Measurements from ENCODE around the gene AGBL4. TPM values are rescaled to one million over a fixed set of nuclear protein-coding genes. Genes with fewer than 3 reads are reported as not detected.
A peak's percentile ranks its signal among the peaks of the same experiment; 100 is the strongest.

AGBL4 gene
- polyA plus RNA-seq, 3 donors = 0.05 TPM; not detected in 2

DNA sequence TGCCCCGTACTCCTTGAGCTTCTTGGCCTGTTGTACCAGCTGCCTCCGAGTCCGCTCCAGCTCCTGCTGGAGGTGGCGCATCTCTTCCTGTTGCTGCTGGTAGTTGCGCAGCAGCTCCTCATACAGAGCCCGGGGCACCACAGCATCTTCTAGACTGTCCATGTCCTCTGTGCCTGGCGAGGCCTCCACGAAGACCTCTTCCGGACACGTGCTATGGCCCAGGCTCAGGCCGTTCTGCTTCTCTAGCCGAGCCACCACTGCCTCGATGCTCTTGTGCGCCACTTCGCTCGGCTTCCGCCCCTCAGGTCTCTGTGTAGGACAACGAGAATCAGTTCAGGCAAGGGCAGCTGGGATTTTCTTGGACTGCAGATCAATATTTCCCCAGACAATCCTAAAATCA lies 1264.8 kb downstream of the AGBL4 start:
- Mint-ChIP-seq H3K27ac (no peak overlapping the region), H3K4me1 (peaks cover 4% of the 10 kb centered on the region)
- 96% methylated on average over 12 of the region's 18 CpGs for WGBS (ENCODE audit: insufficient coverage)

DNA sequence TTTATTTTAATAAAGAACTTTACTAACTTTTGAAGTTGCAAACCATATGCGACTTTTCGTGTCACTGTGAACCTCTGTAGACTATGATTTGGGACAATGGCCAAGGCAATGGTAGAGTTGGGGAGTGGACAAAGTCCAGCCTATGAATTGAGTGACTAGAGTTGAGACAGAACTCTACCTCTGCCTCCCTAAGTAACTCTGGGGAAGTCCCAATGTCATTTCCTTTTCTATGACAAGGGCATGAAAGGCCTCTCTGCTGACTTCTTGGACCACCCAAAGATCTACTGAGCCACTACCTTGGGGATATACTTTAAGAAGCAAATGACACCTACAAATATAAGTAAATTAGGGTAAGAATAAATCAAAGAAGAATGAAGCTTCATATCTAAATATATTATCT lies 1266.4 kb downstream of the AGBL4 start:
- no peak for DNase-seq
- H3K4me3 Mint-ChIP-seq = no peak overlapping the region
- H3K79me2 ChIP-seq (ENCODE audit: insufficient read depth, low read length) = no peaks in the 10 kb centered on the region
- WGBS (ENCODE audit: insufficient coverage) = no CpG with 5 or more reads among the region's 2 CpGs
- H3K27ac Mint-ChIP-seq = peak overlapping the region in 2 of 7 donors; percentile 5 to 17
- peaks cover 7 to 10% of the 10 kb centered on the region in 2 donors for H3K36me3 Mint-ChIP-seq
- no peaks in the 10 kb centered on the region for H3K9me3 Mint-ChIP-seq
- no peak overlapping the region for H3K4me3 ChIP-seq (replicated peaks in 1 of 3; ENCODE audit: low read depth in 2 of 3, low read length in 3 of 3)
- peaks cover 4% of the 10 kb centered on the region for H3K4me1 Mint-ChIP-seq
- no peaks in the 10 kb centered on the region for H4K20me1 ChIP-seq (ENCODE audit: insufficient read depth, low read length)
- H3K9ac ChIP-seq (ENCODE audit: insufficient read depth, low read length, poor library complexity, severe bottlenecking) = no peak overlapping the region
- H3K36me3 ChIP-seq (replicated peaks in 1 of 2; ENCODE audit: control insufficient read depth in 1 of 2, insufficient read depth in 2 of 2, low read length in 2 of 2) = no peaks in the 10 kb centered on the region
- H3K4me2 ChIP-seq (replicated peaks; ENCODE audit: extremely low read depth, low read length, poor library complexity, severe bottlenecking) = no peak overlapping the region
- no peak overlapping the region for H2AFZ ChIP-seq (ENCODE audit: insufficient read depth, low read depth, low read length, poor library complexity, severe bottlenecking)
- H3K27me3 ChIP-seq (ENCODE audit: control insufficient read depth in 2 of 2, insufficient read depth in 2 of 2, low read length in 2 of 2) = no peaks in the 10 kb centered on the region
- H3K4me1 ChIP-seq (ENCODE audit: control insufficient read depth in 1 of 2, insufficient read depth in 2 of 2, low read length in 2 of 2) = no peaks in the 10 kb centered on the region
- TF ChIP-seq, protein P1, sequence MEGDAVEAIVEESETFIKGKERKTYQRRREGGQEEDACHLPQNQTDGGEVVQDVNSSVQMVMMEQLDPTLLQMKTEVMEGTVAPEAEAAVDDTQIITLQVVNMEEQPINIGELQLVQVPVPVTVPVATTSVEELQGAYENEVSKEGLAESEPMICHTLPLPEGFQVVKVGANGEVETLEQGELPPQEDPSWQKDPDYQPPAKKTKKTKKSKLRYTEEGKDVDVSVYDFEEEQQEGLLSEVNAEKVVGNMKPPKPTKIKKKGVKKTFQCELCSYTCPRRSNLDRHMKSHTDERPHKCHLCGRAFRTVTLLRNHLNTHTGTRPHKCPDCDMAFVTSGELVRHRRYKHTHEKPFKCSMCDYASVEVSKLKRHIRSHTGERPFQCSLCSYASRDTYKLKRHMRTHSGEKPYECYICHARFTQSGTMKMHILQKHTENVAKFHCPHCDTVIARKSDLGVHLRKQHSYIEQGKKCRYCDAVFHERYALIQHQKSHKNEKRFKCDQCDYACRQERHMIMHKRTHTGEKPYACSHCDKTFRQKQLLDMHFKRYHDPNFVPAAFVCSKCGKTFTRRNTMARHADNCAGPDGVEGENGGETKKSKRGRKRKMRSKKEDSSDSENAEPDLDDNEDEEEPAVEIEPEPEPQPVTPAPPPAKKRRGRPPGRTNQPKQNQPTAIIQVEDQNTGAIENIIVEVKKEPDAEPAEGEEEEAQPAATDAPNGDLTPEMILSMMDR (IDR thresholded peaks at IDR 0.05) = no peak
- H3K27ac ChIP-seq (ENCODE audit: low read depth in 1 of 2, low read length in 2 of 2) = no peak overlapping the region
- H3K27me3 Mint-ChIP-seq (ENCODE audit: low read depth in 3 of 3) = peaks cover 0 to 2% (median 2%) of the 10 kb centered on the region in 3 donors
- no peaks in the 10 kb centered on the region for H3K9me3 ChIP-seq (replicated peaks in 1 of 2; ENCODE audit: control insufficient read depth in 1 of 2, insufficient read depth in 1 of 2, low read length in 2 of 2)
- intact Hi-C loops (cut with micrococcal nuclease) = no loop called here

More for the DNA sequence above, 1264.8 kb downstream of the AGBL4 start:
- Mint-ChIP-seq H3K36me3 (peaks cover 7 to 10% of the 10 kb centered on the region in 2 donors), H3K27me3 (ENCODE audit: low read depth in 3 of 3) (peaks cover 0 to 2% (median 2%) of the 10 kb centered on the region in 3 donors), H3K9me3 (no peaks in the 10 kb centered on the region), H3K4me3 (no peak overlapping the region)
- TF ChIP-seq, protein P1 (IDR thresholded peaks at IDR 0.05) = no peak
- no peak for DNase-seq
- H4K20me1 ChIP-seq (ENCODE audit: insufficient read depth, low read length) = no peaks in the 10 kb centered on the region
- H3K27ac ChIP-seq (ENCODE audit: low read depth in 1 of 2, low read length in 2 of 2) = no peak overlapping the region
- no peaks in the 10 kb centered on the region for H3K9me3 ChIP-seq (replicated peaks in 1 of 2; ENCODE audit: control insufficient read depth in 1 of 2, insufficient read depth in 1 of 2, low read length in 2 of 2)
- H3K4me2 ChIP-seq (replicated peaks; ENCODE audit: extremely low read depth, low read length, poor library complexity, severe bottlenecking) = no peak overlapping the region
- no peaks in the 10 kb centered on the region for H3K79me2 ChIP-seq (ENCODE audit: insufficient read depth, low read length)
- H3K27me3 ChIP-seq (ENCODE audit: control insufficient read depth in 2 of 2, insufficient read depth in 2 of 2, low read length in 2 of 2) = no peaks in the 10 kb centered on the region
- no peak overlapping the region for H2AFZ ChIP-seq (ENCODE audit: insufficient read depth, low read depth, low read length, poor library complexity, severe bottlenecking)
- no peaks in the 10 kb centered on the region for H3K4me1 ChIP-seq (ENCODE audit: control insufficient read depth in 1 of 2, insufficient read depth in 2 of 2, low read length in 2 of 2)
- H3K9ac ChIP-seq (ENCODE audit: insufficient read depth, low read length, poor library complexity, severe bottlenecking) = no peak overlapping the region
- no peak overlapping the region for H3K4me3 ChIP-seq (replicated peaks in 1 of 3; ENCODE audit: low read depth in 2 of 3, low read length in 3 of 3)
- intact Hi-C loops (cut with micrococcal nuclease) = no loop called here
- H3K36me3 ChIP-seq (replicated peaks in 1 of 2; ENCODE audit: control insufficient read depth in 1 of 2, insufficient read depth in 2 of 2, low read length in 2 of 2) = no peaks in the 10 kb centered on the region
